KG1 (cell line): ENCODE measurements around the gene LAMA3.

ENCODE experiments used
- DNase-seq: peaks from one replicate; lab custom pipeline; 2025; lab: John Stamatoyannopoulos, UW

LAMA3 gene

GRCh38 chr18:24000613-24001490, 311.6 kb downstream of the LAMA3 start:
- DNase-seq = no peak

- no peak for DNase-seq
Observed at GRCh38 chr18:24002479-24002878, 313.2 kb downstream of the LAMA3 start.

- no peak for DNase-seq
Observed at GRCh38 chr18:24003288-24003687, 314.0 kb downstream of the LAMA3 start.

GRCh38 chr18:24003903-24004640, 314.8 kb downstream of the LAMA3 start:
- no peak for DNase-seq
